ENCODE data around the gene ANLN. TPM values are rescaled to one million over a fixed set of nuclear protein-coding genes. Genes with fewer than 3 reads are reported as not detected.

Gene ANLN
- total and polyA plus RNA-seq, 2 experiments from 2014 or later: 26.9 to 66.7 TPM

- TF ChIP-seq ZNF462 (CRISPR knock-in tag; IDR thresholded peaks at IDR 0.05) (no peak), CTCF (conservative IDR thresholded peaks at IDR 0.05; ENCODE audit: low read depth in 2 of 2) (no peak), CREB1 (CRISPR knock-in tag; IDR thresholded peaks at IDR 0.05; ENCODE audit: low read depth) (no peak), JUNB (IDR thresholded peaks at IDR 0.05; ENCODE audit: unreplicated experiment) (no peak)
These were observed 16.5 kb downstream of the ANLN start (continued) for GRCh38 chr7:36406156-36406555.

GRCh38 chr7:36407636-36408550 lies 18.2 kb downstream of the ANLN start:
- H3K36me3 ChIP-seq (ENCODE audit: insufficient read depth): peaks cover 31% of the 10 kb centered on the region; the same call in 1 of the 2 replicates
- peaks cover 12% of the 10 kb centered on the region for H3K4me1 ChIP-seq (ENCODE audit: insufficient read depth)
- DNase-seq (ENCODE audit: low spot score) (no peak), ATAC-seq (no peak)
- H3F3A ChIP-seq (replicated peaks; ENCODE audit: low read depth): no peaks in the 10 kb centered on the region
- H3K27ac ChIP-seq (ENCODE audit: low read depth): no peak overlapping the region
- no peak overlapping the region for H3K4me3 ChIP-seq
- Mint-ChIP-seq H3K36me3 (ENCODE audit: low read depth) (peaks cover 28% of the 10 kb centered on the region), H3K9me3 (no peaks in the 10 kb centered on the region), H3K4me3 (no peak overlapping the region), H3K4me1 (peaks cover 14% of the 10 kb centered on the region), H3K27me3 (ENCODE audit: insufficient read depth, low read depth, poor library complexity) (peaks cover 5% of the 10 kb centered on the region), H3K27ac (no peak overlapping the region)
- H2AFZ ChIP-seq: no peak overlapping the region
- H4K20me1 ChIP-seq (replicated peaks; ENCODE audit: insufficient read depth): no peaks in the 10 kb centered on the region; the same call in 1 of the 2 replicates
- H3K9me2 ChIP-seq (ENCODE audit: insufficient read depth): no peaks in the 10 kb centered on the region
- no peaks in the 10 kb centered on the region for H3K79me2 ChIP-seq (replicated peaks; ENCODE audit: insufficient read depth)
- H3K27me3 ChIP-seq (ENCODE audit: insufficient read depth): no peaks in the 10 kb centered on the region
- no peak overlapping the region for H3K4me2 ChIP-seq
- TF ChIP-seq POLR2AphosphoS5 (IDR thresholded peaks at IDR 0.05; ENCODE audit: low read depth): no peak
- no peak for TF ChIP-seq EZH2phosphoT487 (IDR thresholded peaks at IDR 0.05; ENCODE audit: unreplicated experiment)
- TF ChIP-seq REST (IDR thresholded peaks at IDR 0.05; ENCODE audit: unreplicated experiment): no peak
- TF ChIP-seq STAT1 (IDR thresholded peaks at IDR 0.05; ENCODE audit: unreplicated experiment): no peak
